Activated naive CD4-positive, alpha-beta T cell (primary cell): ENCODE measurements around the gene SET.

Source experiments
- DNase-seq, 4 experiments: peaks; one replicate each; lab custom pipeline; 2025; lab: John Stamatoyannopoulos, UW

Gene SET

DNA sequence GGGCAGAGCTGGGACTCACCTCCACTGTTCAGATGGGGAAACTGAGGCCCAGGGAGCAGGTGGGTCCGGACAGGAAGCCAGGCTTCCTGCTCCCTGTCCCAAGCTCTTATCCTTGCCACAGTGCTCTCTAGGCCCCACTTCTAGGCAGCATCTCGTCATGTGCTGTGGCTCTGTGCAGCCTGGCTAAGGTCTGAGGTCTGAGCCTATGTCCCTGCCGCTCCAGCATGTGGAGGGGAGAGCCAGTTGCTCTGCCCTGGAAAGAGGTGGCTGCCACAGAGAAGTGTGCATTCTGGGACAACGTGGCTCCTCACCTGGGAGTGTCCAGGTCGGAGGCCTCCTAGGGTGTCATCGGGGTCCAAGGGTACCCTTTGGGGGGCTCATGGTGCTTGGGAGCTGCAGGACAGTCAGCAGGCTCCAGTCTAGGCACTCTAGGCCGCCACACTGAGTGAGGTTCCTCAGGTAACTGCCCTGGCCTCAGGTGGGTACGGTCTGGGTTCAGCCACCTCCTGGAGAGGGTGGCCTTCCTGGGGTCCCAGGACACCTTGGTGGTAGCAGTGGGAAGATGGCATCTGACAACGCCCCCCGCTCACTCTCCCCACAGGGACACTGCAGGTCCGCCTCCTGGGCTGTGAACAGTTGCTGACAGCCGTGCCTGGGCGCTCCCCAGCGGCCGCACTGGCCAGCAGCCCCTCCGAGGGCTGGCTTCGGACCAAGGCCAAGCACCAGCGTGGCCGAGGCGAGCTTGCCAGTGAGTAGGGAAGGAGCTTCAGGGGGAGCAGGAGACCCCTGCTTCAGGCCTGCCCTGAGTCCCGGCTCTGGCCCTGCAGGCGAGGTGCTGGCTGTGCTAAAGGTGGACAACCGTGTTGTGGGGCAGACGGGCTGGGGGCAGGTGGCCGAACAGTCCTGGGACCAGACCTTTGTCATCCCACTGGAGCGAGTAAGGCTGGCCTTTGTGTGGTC is 23.7 kb downstream of the SET start:
- no peak for DNase-seq

DNA sequence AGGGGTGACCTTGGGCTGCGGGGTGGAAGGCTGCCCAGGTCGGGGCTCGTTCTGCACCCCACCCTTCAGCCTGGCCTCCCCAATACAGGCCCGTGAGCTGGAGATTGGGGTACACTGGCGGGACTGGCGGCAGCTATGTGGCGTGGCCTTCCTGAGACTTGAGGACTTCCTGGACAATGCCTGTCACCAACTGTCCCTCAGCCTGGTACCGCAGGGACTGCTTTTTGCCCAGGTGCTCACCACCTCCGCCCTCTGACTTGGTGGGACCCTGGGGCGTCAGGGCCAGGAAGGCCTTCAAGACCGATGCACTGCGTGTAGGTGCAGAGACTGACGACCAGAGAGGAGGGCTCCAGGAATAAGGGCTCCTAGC is 24.4 kb downstream of the SET start:
- no peak for DNase-seq

DNA sequence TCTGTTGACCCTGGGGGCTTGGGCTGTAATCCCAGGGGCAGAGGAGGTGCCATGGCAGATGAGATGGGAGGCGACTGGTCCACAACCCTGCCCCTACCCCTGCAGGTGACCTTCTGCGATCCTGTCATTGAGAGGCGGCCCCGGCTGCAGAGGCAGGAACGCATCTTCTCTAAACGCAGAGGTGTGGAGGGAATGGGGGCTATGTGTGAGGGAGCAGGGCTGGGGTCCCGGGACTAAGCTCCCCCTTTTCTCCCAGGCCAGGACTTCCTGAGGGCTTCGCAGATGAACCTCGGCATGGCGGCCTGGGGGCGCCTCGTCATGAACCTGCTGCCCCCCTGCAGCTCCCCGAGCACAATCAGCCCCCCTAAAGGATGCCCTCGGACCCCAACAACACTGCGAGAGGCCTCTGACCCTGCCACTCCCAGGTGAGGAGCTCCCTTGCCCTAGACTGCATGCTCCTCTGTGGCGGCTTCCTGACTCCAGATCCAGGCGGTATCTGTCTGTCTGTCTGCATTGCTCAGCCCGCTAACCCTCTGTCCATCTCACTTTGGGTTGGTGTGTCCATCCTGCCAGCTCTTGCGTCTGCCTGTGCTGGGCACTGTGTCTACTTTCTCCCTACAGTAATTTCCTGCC is 25.0 kb downstream of the SET start:
- DNase-seq: no peak

DNA sequence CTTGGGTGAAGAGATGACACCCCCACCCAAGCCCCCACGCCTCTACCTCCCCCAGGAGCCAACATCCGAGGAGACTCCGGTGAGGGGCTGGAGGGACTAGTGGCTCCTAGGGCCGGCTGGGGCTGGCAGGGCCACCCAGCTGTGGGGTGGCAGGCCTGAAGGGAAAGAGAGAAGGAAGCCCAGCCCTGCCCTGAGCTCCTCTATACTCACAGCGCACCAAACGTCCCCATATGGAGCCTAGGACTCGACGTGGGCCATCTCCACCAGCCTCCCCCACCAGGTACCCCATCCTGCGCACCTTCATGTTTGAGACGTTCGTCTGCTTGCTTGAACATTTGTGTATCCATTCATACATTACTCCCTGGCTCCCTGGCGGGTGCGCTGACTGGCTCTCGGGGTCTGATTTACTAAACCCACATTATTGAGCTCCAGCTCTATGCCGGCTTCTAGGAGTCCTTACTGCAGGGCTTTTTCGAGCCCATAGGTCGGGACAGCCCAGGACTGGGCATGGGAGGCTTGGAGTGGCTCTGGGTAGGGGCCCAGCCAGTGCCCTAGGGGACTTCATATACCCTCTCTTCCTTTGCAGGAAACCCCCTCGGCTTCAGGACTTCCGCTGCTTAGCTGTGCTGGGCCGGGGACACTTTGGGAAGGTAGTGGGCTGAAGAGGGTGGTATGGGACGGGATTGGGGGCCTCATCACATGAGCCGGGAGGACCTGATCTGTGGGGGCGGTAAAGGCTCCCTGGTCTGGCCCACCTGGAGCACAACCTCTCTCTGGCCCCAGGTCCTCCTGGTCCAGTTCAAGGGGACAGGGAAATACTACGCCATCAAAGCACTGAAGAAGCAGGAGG is 25.8 kb downstream of the SET start:
- no peak for DNase-seq

DNA sequence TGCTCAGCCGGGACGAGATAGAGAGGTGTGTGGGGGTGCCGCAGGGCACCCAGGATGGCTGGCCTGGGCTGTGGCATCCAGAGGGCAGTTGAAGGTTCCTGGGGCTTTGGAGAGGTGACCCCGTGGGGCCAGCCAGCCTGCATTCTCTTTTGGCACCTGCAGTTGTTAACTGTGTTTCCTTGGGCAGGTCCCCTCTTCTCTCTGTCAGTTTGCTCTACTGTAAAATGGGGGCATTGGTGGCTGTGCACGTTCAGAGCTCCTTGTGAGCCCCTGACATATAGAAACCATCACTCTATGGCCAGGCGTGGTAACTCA is 26.4 kb downstream of the SET start:
- DNase-seq: no peak

DNA sequence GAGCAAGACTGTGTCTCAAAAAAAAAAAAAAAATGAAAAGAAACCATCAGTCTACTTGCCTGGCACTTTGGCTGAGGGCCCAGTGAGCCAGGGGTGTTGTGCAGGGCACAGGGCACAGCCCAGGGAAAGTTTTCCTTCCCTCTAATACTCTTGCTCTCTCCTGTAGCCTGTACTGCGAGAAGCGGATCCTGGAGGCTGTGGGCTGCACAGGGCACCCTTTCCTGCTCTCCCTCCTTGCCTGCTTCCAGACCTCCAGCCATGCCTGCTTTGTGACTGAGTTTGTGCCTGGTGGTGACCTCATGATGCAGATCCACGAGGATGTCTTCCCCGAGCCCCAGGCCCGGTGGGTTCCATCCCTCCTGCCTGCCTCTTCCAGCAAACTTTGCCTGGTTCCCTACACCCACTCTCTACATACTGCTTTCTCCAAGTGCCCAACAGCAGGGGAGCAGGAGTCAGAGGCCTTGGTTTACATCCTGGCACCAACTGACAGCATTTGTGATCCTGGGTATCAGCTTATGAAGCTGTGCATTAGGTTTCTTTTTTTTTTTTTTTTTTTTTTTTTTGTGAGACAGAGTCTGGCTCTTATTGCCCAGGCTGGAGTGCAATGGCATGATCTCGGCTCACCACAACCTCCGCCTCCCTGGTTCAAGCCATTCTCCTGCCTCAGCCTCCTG is 27.7 kb downstream of the SET start:
- DNase-seq: no peak

DNA sequence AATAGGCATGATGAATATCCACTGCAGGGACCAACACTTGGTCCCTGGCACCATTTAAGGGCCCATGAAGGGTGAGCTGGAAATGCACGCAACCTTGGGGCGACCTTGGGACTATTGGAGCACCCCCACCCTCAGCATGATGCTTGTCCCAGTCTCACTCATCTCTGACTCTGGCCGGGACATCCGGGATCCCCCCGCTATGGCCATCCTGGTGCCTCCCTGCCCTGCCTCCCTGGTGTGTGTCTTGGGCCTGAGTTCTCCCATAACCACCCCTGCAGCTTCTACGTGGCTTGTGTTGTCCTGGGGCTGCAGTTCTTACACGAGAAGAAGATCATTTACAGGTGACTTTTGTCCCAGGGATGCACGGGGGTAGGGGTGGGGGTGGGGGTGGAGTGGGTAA is 29.0 kb downstream of the SET start:
- DNase-seq: no peak

DNA sequence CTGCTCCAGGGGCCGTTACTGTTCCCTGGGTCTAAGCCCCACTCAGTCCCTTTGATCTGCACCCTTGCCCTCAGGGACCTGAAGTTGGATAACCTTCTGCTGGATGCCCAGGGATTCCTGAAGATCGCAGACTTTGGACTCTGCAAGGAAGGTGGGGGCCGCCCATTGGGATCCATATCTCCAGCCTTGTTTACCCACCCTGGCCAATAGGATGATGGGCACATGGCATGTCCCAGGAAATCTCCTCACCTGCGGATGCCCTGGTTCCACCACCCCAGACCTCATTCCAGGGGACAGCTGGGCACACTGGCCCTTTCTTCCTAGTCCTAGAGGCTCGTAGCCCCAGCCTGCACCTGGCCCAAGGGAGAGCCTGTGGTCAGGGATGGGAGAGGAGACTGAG is 29.5 kb downstream of the SET start:
- DNase-seq: no peak

DNA sequence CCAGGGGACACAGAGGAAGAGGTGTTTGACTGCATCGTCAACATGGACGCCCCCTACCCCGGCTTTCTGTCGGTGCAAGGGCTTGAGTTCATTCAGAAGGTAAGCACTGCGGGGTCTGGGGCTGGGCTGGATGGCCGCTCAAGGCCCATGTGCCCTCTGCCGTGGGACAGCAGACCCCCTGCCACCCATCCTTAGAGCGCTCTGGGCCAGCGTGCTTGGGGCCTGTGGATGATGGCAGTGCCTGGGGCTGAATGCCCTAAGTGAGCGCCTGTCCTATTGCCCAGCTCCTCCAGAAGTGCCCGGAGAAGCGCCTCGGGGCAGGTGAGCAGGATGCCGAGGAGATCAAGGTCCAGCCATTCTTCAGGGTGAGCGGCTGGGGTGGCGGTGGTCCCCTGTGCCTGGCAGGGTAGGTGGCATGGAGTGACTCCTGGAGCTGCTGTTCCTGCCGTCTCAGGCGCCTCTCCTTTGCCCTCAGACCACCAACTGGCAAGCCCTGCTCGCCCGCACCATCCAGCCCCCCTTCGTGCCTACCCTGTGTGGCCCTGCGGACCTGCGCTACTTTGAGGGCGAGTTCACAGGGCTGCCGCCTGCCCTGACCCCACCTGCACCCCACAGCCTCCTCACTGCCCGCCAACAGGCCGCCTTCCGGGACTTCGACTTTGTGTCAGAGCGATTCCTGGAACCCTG is 31.0 kb downstream of the SET start:
- DNase-seq: no peak

DNA sequence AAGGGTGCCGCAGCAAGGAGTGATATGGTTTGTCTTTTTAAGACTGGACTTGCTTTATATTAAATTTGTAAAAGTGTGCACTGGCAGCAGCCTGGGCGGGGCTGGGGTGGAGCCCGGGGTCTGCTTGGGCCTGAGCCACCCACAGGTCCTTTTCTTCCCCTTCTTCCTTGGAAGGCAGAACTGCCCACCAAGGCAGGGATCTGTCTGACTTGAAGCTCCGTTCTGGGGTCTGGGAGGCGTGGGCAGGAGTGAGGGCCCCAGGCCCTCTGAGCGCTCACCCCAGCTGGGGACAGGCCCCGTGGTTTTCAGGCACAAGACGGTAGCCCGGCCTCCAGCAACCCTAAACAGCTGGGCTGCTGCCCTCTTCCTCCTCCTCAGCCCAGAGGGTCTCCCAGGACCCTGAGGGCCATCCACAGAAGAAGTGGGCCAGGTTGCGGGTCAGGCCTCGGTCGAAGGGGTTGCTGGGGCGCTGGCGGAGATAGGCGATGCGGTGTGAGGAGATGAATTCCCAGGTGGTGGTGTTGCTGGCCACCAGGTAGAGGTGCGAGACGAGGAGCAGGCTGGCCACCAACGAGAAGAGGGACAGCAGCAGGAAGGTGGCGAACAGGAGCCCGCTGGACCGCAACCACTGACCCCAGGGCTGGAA is 31.9 kb downstream of the SET start:
- no peak for DNase-seq

DNA sequence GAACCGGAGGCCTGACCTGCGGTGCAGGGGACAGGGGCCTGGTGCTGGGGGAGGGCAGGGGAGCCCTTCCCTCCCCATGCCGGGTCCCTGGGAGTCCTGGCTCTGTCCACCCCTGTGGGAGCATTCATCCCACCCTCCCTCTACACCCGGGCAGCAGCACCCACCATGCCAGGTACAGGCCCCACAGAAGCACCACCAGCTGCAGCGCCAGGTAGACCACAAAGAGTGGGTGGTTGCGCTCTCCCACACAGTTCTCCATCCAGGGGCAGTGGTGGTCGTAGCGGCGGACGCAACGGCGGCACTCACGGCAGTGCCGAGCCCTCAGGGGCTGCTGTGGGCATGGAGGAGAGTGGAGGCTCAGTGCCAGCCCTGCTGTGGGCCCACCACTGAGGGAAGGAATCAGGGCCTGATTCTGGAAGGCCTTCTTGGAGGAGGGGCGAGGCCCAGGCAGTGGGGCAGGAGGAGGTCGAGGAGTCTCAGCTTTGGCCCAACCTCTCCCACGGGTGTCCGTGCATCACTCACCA is 32.5 kb downstream of the SET start:
- DNase-seq: no peak

DNA sequence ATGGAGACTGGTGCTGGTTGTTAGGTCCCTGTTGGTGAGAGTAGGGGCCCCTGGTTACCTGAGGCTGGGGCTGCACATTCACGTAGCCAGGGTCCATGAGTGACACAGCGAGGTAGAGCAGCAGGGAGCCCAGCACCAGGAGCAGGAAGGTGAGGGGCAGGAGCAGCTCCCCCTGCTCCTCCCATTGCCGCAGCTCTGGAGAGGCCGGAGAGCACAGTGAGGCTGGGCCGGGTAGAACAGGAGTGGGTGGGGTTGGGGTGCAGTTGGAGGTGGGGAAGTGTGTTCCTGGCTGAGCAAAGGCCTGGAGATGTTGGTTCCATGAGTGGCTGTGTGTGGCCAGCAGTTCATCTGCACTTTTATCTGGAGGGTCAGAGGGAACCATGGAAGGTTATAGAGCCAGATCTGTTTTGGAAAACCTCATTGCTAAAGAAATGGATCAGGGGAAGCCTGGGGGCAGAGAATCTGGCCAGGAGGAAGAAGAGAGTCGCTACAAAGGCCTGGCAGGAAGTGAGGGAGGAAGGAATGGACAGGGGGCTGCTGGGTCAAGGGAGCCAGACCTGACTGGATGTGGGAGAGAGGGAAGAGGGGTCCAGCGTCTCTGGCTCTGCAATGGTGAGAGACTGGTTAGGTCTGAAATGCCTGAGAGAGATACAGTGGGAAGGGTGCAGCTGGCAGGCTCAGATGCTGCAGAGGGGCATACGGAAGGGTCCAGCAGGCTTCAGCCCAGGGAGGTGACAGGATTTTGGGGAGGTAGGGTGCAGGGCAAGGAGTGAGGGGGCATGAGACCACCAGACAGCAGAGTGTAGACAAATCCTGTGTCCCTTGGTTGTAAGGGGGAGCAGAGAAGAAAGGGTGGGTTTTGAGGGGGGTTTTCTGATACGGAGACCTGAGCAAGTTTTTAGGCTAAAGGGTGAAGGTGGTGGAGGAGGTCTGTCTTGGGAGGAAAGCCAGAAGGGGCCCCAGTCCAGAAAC is 33.6 kb downstream of the SET start:
- no peak for DNase-seq

DNA sequence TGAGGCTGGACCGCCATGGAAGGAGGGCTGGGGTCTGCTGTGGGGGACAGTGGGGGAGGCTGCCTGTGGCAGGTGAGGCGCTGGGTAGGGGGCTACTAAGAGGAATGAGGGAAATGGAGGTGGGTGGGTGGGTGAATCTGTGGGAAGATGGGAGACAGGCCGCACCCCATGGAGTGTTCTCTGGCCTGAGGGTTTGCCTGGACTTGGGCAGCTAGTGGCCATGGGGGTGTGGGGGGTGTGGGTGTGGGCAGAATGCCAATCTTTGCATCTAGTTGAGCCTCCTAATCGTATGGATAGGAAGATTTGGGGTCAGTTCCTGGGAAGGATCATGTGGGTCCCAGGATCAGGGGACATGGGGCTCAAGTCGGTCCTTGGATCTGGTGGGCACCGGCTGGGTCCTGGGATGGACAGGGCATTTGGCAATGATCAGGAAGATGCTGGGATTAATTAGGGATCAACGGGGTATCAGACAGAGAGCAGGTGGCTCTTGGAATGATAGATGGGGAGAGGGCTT is 34.4 kb downstream of the SET start:
- DNase-seq: no peak

DNA sequence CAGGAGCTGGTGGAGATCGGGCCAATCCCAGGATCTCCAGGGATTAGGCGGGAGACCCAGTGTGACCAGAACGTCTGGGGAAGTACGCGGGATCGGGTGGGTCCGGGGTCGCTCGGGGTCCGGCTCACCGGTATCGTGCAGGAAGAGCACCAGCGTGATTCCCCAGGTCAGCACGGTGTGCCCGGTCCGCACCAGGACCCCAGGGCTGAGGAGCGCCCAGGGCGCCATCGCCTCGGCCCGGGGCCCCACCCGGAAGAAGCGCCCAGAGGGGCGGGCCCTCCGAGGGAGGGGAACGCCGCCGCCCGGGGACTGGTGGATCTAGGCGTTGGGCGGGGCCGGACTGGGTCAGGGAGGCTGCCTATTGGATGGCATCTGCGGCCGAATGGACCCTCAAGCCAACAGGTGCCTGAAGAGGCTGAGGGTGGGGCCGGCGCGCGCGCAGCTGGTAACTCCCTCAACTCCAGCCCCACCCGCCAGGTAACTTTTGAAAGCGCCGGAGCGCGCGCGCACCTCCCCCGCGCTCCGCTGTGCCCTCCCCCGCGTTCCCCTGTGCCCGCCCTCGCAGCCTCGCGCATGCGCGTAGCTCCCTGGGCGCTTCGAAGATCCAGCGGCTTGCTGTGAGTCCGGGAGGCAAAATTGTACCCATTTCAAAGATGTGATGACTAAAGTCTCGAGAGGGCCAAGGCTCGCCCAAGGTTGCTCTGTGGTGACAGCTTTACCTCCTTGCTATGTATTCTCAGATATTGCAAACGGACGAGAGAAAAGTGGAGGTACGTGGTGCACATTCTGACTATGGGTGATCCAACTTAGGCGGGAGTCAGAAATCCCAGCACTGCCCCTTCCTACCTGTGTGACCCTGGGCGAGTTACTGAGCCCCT is 35.1 kb downstream of the SET start, which contains the start of gene ZDHHC12:
TSS of gene ZDHHC12 (minus strand) at position 262 of the 878 bp plus-strand sequence. CDS start at position 228, 34 bp downstream.
- peak; percentile 88 to 99 (median 96) for DNase-seq

DNA sequence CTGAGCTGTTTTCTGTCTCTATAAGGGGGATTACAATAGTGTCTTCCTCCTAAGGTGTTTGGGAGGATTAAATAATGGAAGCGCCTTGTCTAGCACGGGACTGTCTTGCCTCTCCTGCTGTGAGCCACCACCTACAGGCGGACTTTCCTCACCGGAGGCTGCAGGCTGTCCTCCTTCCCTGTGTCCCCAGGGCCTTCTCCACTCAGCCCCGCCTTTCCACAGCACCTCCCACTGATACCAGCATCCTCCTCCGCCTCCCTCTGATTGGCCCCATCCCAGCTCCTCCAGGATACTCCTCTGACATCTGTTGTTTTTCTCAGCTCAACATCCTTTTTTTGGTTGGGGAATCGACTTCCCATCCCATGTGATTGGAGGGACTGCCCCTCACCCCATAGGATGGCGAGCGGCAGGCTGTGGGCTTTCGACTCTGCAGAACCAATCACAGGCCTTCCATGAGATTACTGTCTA is 35.8 kb downstream of the SET start:
- DNase-seq: peak in 1 of 4 experiments; percentile 16

DNA sequence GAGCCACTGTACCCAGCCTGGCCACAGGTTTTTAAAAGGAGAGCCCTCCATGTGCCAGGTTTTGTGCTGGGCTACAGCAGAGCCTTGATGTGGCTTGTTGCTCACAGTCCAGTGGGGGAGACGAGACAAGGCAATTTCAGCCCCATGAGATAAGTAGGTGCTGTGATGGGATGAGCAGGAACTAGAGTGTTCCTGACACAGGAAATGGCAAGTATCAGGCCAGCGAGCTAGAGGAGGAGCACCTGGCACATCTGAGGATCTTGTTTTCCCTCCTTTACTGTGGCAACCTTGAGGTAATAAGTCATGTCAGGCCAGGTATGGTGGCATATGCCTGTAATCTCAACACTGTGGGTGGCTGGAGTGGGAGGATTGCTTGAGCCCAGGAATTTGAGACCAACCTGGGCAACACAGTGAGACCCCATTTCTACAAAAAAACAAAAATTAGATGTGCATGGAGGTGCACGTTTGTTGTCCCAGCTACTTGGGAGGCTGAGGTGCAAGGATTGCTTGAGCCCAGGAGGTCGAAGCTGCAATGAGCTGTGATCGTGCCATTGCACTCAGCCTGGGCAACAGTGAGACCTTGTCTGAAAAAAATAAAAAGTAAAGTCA is 38.7 kb downstream of the SET start:
- no peak for DNase-seq

DNA sequence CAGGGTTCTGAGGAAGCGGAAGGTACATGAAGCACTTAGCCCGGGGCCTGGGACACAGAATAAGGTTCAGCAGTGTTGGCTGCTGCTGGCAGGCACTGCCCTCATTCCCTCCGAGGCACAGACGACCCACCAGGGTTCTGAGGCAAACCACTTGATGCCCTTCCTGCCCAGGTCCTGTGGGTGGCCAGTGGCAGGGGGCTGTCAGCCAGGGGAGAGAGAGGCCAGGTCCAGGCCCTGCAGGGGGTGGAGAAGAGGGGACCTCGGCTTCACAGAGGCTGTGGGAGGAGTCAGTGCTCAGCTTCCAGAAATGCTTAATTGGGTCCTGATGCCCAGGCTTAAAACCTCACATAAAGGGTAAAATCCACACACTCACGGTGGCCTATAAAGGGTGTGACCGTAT is 39.3 kb downstream of the SET start:
- DNase-seq: no peak

DNA sequence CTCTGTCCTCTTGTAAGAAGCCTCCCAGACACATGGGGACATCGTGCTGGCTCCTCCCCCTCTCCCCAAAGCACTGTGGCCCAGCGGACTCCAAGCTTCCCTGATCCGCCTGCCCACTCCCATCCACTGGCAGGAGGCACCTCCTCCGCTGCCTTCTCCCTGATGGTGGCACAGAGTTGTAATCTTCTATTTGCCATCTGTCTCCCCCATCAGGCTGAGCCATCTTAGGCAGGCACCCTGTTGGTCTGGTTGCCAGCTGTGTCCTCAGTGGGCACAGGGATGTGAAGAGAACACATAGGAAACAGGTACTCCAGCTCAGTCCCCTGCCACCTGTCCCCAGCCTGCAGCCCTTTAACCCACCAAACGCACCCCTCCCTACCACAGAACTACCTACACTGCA is 40.3 kb downstream of the SET start:
- no peak for DNase-seq
